Progenitor cell of endocrine pancreas (in vitro differentiated cells): Measurements from ENCODE around the gene BMERB1. TPM values are rescaled to one million over a fixed set of nuclear protein-coding genes. Genes with fewer than 3 reads are reported as not detected.
"Not testable (repeated sequence)": the region's sequence is repeated elsewhere in the genome, so short reads cannot be mapped to it uniquely, and the experiment has no call there.

Experiments used
- DNase-seq: peaks from one replicate; pipeline ENCODE4 v3.0.0; 2021; ENCODE audit warnings: low spot score; ENCODE audit not compliant: unreplicated experiment
- H3K27ac Mint-ChIP-seq: 2 replicates; pipeline ENCODE4 v1.8.0; 2021; ENCODE audit warnings: mild to moderate bottlenecking, moderate library complexity, mixed read lengths
- H3K27me3 Mint-ChIP-seq: 2 replicates; pipeline ENCODE4 v1.8.0; 2021; ENCODE audit warnings: mixed read lengths
- H3K36me3 Mint-ChIP-seq: 2 replicates; pipeline ENCODE4 v1.8.0; 2022; ENCODE audit warnings: mixed read lengths; ENCODE audit not compliant: insufficient read depth
- H3K4me1 Mint-ChIP-seq: 2 replicates; pipeline ENCODE4 v1.8.0; 2021; ENCODE audit warnings: low read depth, mixed read lengths
- H3K4me3 Mint-ChIP-seq: 2 replicates; pipeline ENCODE4 v1.8.0; 2021; ENCODE audit warnings: low read depth, mild to moderate bottlenecking, moderate library complexity, mixed read lengths
- H3K9me3 Mint-ChIP-seq: 2 replicates; pipeline ENCODE4 v1.8.0; 2021; ENCODE audit warnings: low read depth, mixed read lengths
- CTCF ChIP-seq: fragments of 200-600 bp; sonication (generic); IDR thresholded peaks from one replicate; pipeline ENCODE4 v1.5.0; 2021; ENCODE audit warnings: antibody characterized with exemption, mild to moderate bottlenecking; ENCODE audit not compliant: unreplicated experiment
- total RNA-seq: library from RNA; stranded (reverse); gene quantifications from 2 replicates; pipeline ENCODE4 v1.2.1, GENCODE V29; 2021

The BMERB1 gene
- total RNA-seq, 1 donor from 2014 or later = 13.5 TPM

- Mint-ChIP-seq H3K4me1 (no peaks in the 10 kb centered on the region), H3K4me3 (no peak overlapping the region), H3K27me3 (no peaks in the 10 kb centered on the region), H3K27ac (no peak overlapping the region), H3K36me3 (peaks cover 40% of the 10 kb centered on the region), H3K9me3 (no peaks in the 10 kb centered on the region)
- TF ChIP-seq CTCF = no peak
- DNase-seq = no peak
Observed at GRCh38 chr16:15606518-15607220, 172.3 kb downstream of the BMERB1 start.

- not testable (repeated sequence) for H3K4me1 Mint-ChIP-seq, H3K27me3 Mint-ChIP-seq, DNase-seq, H3K9me3 Mint-ChIP-seq, H3K4me3 Mint-ChIP-seq, H3K27ac Mint-ChIP-seq
- H3K36me3 Mint-ChIP-seq = peaks cover 38% of the 10 kb centered on the region
Observed at GRCh38 chr16:15607221-15607699, 172.9 kb downstream of the BMERB1 start.

- Mint-ChIP-seq H3K27ac (no peak overlapping the region), H3K4me3 (no peak overlapping the region), H3K36me3 (peaks cover 42% of the 10 kb centered on the region), H3K4me1 (no peaks in the 10 kb centered on the region), H3K27me3 (no peaks in the 10 kb centered on the region), H3K9me3 (no peaks in the 10 kb centered on the region)
- TF ChIP-seq CTCF = no peak
- no peak for DNase-seq
Observed at GRCh38 chr16:15607700-15608396, 173.5 kb downstream of the BMERB1 start.

GRCh38 chr16:15608398-15609285, 174.3 kb downstream of the BMERB1 start:
- no peak for TF ChIP-seq CTCF
- no peaks in the 10 kb centered on the region for H3K9me3 Mint-ChIP-seq
- H3K4me1 Mint-ChIP-seq = no peaks in the 10 kb centered on the region
- no peak overlapping the region for H3K4me3 Mint-ChIP-seq
- peaks cover 40% of the 10 kb centered on the region for H3K36me3 Mint-ChIP-seq
- no peak for DNase-seq
- H3K27ac Mint-ChIP-seq = no peak overlapping the region
- no peaks in the 10 kb centered on the region for H3K27me3 Mint-ChIP-seq

GRCh38 chr16:15609286-15609649, 174.9 kb downstream of the BMERB1 start:
- no peak for TF ChIP-seq CTCF
- Mint-ChIP-seq H3K4me3 (no peak overlapping the region), H3K4me1 (no peaks in the 10 kb centered on the region), H3K27me3 (no peaks in the 10 kb centered on the region), H3K9me3 (no peaks in the 10 kb centered on the region), H3K36me3 (peaks cover 41% of the 10 kb centered on the region), H3K27ac (no peak overlapping the region)
- no peak for DNase-seq
